Lung (tissue), 12 donors: ENCODE measurements around the gene SIK3. TPM values are rescaled to one million over a fixed set of nuclear protein-coding genes. Genes with fewer than 3 reads are reported as not detected.

ENCODE experiments used
- ATAC-seq: fragments of 200-7000 bp; cut with Tn5 transposase; one replicate; pipeline ENCODE4 v1.9.1; 2020; ENCODE audit warnings: moderate number of reproducible peaks; ENCODE audit not compliant: insufficient read depth, low FRiP score
- DNase-seq, 3 donors: peaks; one replicate each; pipeline ENCODE4 v3.0.0-alpha.2; 2013 to 2017
- H3K27ac ChIP-seq, 2 donors: one replicate each; pipeline ENCODE4 v1.5.1; 2013; ENCODE audit warnings: mild to moderate bottlenecking in 2 of 2, moderate library complexity in 2 of 2, control low read depth in 1 of 2, inconsistent platforms in 1 of 2, low read depth in 1 of 2, low read length in 1 of 2
- H3K27me3 ChIP-seq, 3 donors: one replicate each; pipeline ENCODE4 v1.5.1; 2013; ENCODE audit warnings: low read length in 2 of 3; ENCODE audit not compliant: control insufficient read depth in 3 of 3, insufficient read depth in 3 of 3
- H3K36me3 ChIP-seq, 4 donors: one replicate each; pipeline ENCODE4 v1.5.1; 2013; ENCODE audit warnings: low read length in 4 of 4, mild to moderate bottlenecking in 1 of 4, moderate library complexity in 1 of 4; ENCODE audit not compliant: control insufficient read depth in 4 of 4, insufficient read depth in 4 of 4
- H3K4me1 ChIP-seq, 5 donors: one replicate each; pipeline ENCODE4 v1.5.1; 2013; ENCODE audit warnings: low read length in 5 of 5, mild to moderate bottlenecking in 2 of 5, moderate library complexity in 1 of 5; ENCODE audit not compliant: control insufficient read depth in 5 of 5, insufficient read depth in 5 of 5
- H3K4me3 ChIP-seq: one replicate; pipeline ENCODE4 v1.5.1; 2013; ENCODE audit warnings: mild to moderate bottlenecking, control low read depth, moderate library complexity
- H3K9ac ChIP-seq, 2 donors: one replicate each; pipeline ENCODE4 v1.5.1; 2013; ENCODE audit warnings: low read length in 2 of 2, control low read depth in 1 of 2; ENCODE audit not compliant: insufficient read depth in 1 of 2
- H3K9me3 ChIP-seq, 4 donors: one replicate each; pipeline ENCODE4 v1.5.1; 2013; ENCODE audit warnings: low read length in 3 of 4, mild to moderate bottlenecking in 1 of 4, moderate library complexity in 1 of 4; ENCODE audit not compliant: control insufficient read depth in 4 of 4, insufficient read depth in 3 of 4
- WGBS, 2 donors: extraction: QIAGEN DNeasy Blood & Tissue Kit; methylation state at CpG; one replicate each; pipeline ENCODE4 v1.1.7; 2013; 5-methylcytosine and 5-hydroxymethylcytosine counted together
- polyA plus RNA-seq, 2 donors: library from polyadenylated mRNA; stranded (reverse); fragments of 200-250 nt; gene quantifications; one replicate each; pipeline ENCODE4 v1.2.1, GENCODE V29; 2013
- total RNA-seq, 2 donors: library from RNA; depleted of rRNA in 1 of 2; stranded (reverse); fragments of >200 nt in 1 of 2; gene quantifications; one replicate each; pipeline ENCODE4 v1.2.1, GENCODE V29; 2014 to 2021
- TF ChIP-seq, protein P1 (sequence below): IDR thresholded peaks from 2 replicates; pipeline ENCODE4 v1.5.1; 2012; ENCODE audit warnings: mild to moderate bottlenecking; ENCODE audit errors: control extremely low read depth, extremely low read depth
- donor health status: control.
- donor health status: control.
- donor health status: Bipolar disorder and iron deficiency.
- donor health status: healthy.
- donor health status: DM: yes; HTN: yes; CAD: no.

SIK3 gene
- total and polyA plus RNA-seq, 4 donors: 9.0 to 43.4 (median 29.6) TPM

DNA sequence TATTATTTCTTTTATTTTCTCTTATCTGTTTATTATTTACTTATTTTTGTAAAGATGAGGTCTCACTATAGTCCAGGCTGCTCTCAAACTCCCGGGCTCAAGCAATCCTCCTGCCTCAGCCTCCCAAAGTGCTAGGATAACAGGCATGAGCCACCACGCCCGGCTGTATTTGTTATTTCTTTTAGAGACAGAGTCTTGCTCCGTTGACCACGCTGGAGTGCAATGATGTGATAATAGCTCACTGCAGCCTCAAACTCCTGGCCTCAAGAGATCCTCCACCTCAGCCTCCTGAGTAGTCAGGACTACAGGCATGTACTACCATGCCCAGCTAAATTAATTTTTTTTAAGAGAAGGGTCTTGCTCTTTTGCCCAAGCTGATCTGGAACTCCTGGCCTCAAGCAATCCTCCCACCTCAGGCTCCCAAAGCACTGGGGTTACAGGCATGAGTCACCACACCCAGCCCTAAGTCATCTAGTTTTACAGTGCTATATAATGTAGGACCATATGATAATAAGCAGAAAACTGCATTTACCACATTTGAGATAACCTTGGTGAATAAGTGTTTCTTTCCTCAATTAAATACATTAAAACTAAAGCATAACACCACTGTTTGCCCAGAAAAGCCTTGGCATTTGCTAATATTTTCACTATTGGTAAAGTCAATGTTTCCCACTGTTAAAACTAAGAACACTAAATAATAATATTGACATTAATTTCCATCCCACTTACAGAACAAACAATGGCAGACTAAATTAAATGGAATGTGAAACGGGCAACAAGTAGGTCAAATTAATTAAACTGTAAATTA, 127.5 kb downstream of the SIK3 start:
- TF ChIP-seq, protein P1, sequence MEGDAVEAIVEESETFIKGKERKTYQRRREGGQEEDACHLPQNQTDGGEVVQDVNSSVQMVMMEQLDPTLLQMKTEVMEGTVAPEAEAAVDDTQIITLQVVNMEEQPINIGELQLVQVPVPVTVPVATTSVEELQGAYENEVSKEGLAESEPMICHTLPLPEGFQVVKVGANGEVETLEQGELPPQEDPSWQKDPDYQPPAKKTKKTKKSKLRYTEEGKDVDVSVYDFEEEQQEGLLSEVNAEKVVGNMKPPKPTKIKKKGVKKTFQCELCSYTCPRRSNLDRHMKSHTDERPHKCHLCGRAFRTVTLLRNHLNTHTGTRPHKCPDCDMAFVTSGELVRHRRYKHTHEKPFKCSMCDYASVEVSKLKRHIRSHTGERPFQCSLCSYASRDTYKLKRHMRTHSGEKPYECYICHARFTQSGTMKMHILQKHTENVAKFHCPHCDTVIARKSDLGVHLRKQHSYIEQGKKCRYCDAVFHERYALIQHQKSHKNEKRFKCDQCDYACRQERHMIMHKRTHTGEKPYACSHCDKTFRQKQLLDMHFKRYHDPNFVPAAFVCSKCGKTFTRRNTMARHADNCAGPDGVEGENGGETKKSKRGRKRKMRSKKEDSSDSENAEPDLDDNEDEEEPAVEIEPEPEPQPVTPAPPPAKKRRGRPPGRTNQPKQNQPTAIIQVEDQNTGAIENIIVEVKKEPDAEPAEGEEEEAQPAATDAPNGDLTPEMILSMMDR: no peak
- WGBS, 2 donors: 86 to 91% methylated on average over 6 of the region's 6 CpGs
- Histone ChIP-seq H3K36me3 (no peaks in the 10 kb centered on the region), H3K27ac (no peak overlapping the region), H3K4me3 (no peak overlapping the region), H3K27me3 (no peaks in the 10 kb centered on the region), H3K9me3 (no peaks in the 10 kb centered on the region), H3K9ac (no peak overlapping the region), H3K4me1 (peaks cover 0 to 5% (median 3%) of the 10 kb centered on the region in 5 donors)
- ATAC-seq (no peak), DNase-seq (no peak)

DNA sequence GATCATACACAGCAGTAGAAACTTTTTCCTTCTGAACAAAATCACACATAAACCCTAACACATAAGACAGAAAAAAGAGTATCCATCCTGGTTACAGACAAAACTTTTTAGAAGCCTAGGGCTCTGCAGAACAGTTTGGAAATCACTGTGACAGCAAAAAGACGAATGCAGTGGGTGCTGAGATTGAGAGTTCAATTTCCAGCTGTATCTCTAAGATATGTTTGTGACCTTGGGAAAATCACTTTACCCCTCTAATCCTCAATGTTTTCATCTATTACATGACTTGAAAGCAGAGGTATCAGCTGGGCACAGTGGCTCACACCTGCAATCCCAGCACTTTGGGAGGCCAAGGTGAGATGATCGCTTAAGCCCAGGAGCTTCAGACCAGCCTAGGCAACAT, 128.5 kb downstream of the SIK3 start:
- no peak for ATAC-seq
- H3K9me3 ChIP-seq: no peaks in the 10 kb centered on the region
- H3K36me3 ChIP-seq: no peaks in the 10 kb centered on the region
- TF ChIP-seq, protein P1: no peak
- WGBS, 2 donors: 89 to 90% methylated on average over 2 of the region's 2 CpGs
- peaks cover 0 to 5% (median 3%) of the 10 kb centered on the region in 5 donors for H3K4me1 ChIP-seq
- no peak overlapping the region for H3K9ac ChIP-seq
- no peaks in the 10 kb centered on the region for H3K27me3 ChIP-seq
- no peak overlapping the region for H3K4me3 ChIP-seq
- no peak for DNase-seq
- H3K27ac ChIP-seq: no peak overlapping the region

DNA sequence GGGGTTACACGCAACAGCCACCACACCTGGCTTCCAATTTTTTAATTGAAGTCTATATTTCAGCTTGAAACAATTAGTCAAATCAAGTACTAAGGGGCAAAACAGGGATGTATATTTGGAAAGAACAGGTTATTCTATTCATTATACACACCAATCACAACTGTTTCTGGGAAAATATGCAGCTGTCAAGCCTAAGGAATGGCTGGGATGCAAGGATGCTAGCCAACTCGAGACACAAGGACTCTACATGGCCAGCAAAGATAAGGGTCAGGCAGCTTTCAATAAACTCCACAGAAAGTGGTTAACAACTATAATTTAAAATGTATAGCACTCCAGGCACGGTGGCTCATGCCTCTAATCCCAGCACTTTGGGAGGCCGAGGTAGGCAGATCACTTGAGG, 134.0 kb downstream of the SIK3 start:
- H3K4me1 ChIP-seq: peaks cover 0 to 20% (median 4%) of the 10 kb centered on the region in 5 donors
- no peaks in the 10 kb centered on the region for H3K9me3 ChIP-seq
- H3K27me3 ChIP-seq: no peaks in the 10 kb centered on the region
- TF ChIP-seq, protein P1: no peak
- no peaks in the 10 kb centered on the region for H3K36me3 ChIP-seq
- DNase-seq: no peak
- H3K27ac ChIP-seq: no peak overlapping the region
- no peak overlapping the region for H3K4me3 ChIP-seq
- H3K9ac ChIP-seq: no peak overlapping the region
- WGBS, 2 donors: 91 to 94% methylated on average over 4 of the region's 4 CpGs
- no peak for ATAC-seq
